GM23338 (cell line): ENCODE measurements around the gene PLPP2. TPM values are rescaled to one million over a fixed set of nuclear protein-coding genes. Genes with fewer than 3 reads are reported as not detected.

Experiments
- ATAC-seq: fragments of 200-7000 bp; cut with Tn5 transposase; 3 replicates; pipeline ENCODE4 v1.9.1; 2020
- DNase-seq: peaks from one replicate; pipeline ENCODE4 v3.0.0-alpha.2; 2015; ENCODE audit warnings: low spot score
- H2AFZ ChIP-seq: fragments of 200-600 bp; sonication (generic); 2 replicates; pipeline ENCODE4 v1.8.0; 2016; ENCODE audit warnings: antibody characterized with exemption, mild to moderate bottlenecking, moderate library complexity
- H3F3A ChIP-seq: fragments of 200-600 bp; sonication (generic); replicated peaks from 2 replicates; pipeline ENCODE4 v1.8.0; 2017; ENCODE audit warnings: antibody characterized with exemption, mixed run types, low read depth
- H3K27ac ChIP-seq: fragments of 200-600 bp; sonication (generic); 2 replicates; pipeline ENCODE4 v1.6.1; 2016; ENCODE audit warnings: low read depth
- H3K27me3 ChIP-seq: fragments of 200-600 bp; sonication (generic); 2 replicates; pipeline ENCODE4 v1.8.0; 2016; ENCODE audit warnings: mild to moderate bottlenecking, mixed run types, moderate library complexity; ENCODE audit not compliant: insufficient read depth
- H3K36me3 ChIP-seq: fragments of 200-600 bp; sonication (generic); 2 replicates; pipeline ENCODE4 v1.8.0; 2016; ENCODE audit warnings: mild to moderate bottlenecking; ENCODE audit not compliant: insufficient read depth
- H3K4me1 ChIP-seq: fragments of 200-600 bp; sonication (generic); 2 replicates; pipeline ENCODE4 v1.8.0; 2016; ENCODE audit warnings: mild to moderate bottlenecking, moderate library complexity; ENCODE audit not compliant: insufficient read depth
- H3K4me2 ChIP-seq: fragments of 200-600 bp; sonication (generic); 2 replicates; pipeline ENCODE4 v1.7.1; 2017; ENCODE audit warnings: mixed run types
- H3K4me3 ChIP-seq: fragments of 200-600 bp; sonication (generic); 2 replicates; pipeline ENCODE4 v1.6.1; 2016; ENCODE audit warnings: mixed run types
- H3K79me2 ChIP-seq: fragments of 200-600 bp; sonication (generic); replicated peaks from 2 replicates; pipeline ENCODE4 v1.8.0; 2017; ENCODE audit warnings: mild to moderate bottlenecking; ENCODE audit not compliant: insufficient read depth
- H3K9me2 ChIP-seq: fragments of 200-600 bp; sonication (generic); 2 replicates; pipeline ENCODE4 v1.8.0; 2017; ENCODE audit not compliant: insufficient read depth
- H4K20me1 ChIP-seq: fragments of 200-600 bp; sonication (generic); replicated peaks from 2 replicates; pipeline ENCODE4 v1.8.0; 2017; ENCODE audit warnings: mild to moderate bottlenecking; ENCODE audit not compliant: insufficient read depth
- H3K27ac Mint-ChIP-seq: 2 replicates; pipeline ENCODE4 v1.8.0; 2020; ENCODE audit warnings: inconsistent platforms, mild to moderate bottlenecking, moderate library complexity, mixed read lengths
- H3K27me3 Mint-ChIP-seq: 3 replicates; pipeline ENCODE4 v1.8.0; 2022; ENCODE audit warnings: low read depth, mild to moderate bottlenecking, moderate library complexity, mixed read lengths, inconsistent platforms; ENCODE audit not compliant: insufficient read depth, poor library complexity
- H3K36me3 Mint-ChIP-seq: 3 replicates; pipeline ENCODE4 v1.8.0; 2021; ENCODE audit warnings: low read depth, mild to moderate bottlenecking, inconsistent platforms, moderate library complexity, mixed read lengths
- H3K4me1 Mint-ChIP-seq: 3 replicates; pipeline ENCODE4 v1.8.0; 2020; ENCODE audit warnings: mild to moderate bottlenecking, inconsistent platforms, mixed read lengths
- H3K4me3 Mint-ChIP-seq: 3 replicates; pipeline ENCODE4 v1.8.0; 2021; ENCODE audit warnings: moderate library complexity, mild to moderate bottlenecking, inconsistent platforms, mixed read lengths
- H3K9me3 Mint-ChIP-seq: 3 replicates; pipeline ENCODE4 v1.8.0; 2020; ENCODE audit warnings: moderate library complexity, mild to moderate bottlenecking, inconsistent platforms, mixed read lengths
- ETS1 ChIP-seq: IDR thresholded peaks from 2 replicates; pipeline ENCODE4 v1.6.1; 2016; ENCODE audit warnings: antibody characterized with exemption
- EZH2 ChIP-seq: fragments of 200-600 bp; sonication (generic); IDR thresholded peaks from one replicate; pipeline ENCODE4 v1.8.0; 2017; ENCODE audit warnings: antibody characterized with exemption, mild to moderate bottlenecking, low read depth; ENCODE audit not compliant: unreplicated experiment
- EZH2phosphoT487 ChIP-seq: fragments of 200-600 bp; sonication (generic); IDR thresholded peaks from one replicate; pipeline ENCODE4 v1.8.1; 2018; ENCODE audit warnings: antibody characterized with exemption; ENCODE audit not compliant: unreplicated experiment
- JUNB ChIP-seq: IDR thresholded peaks from one replicate; pipeline ENCODE4 v1.6.1; 2016; ENCODE audit warnings: antibody characterized with exemption; ENCODE audit not compliant: unreplicated experiment
- NANOG ChIP-seq: IDR thresholded peaks from 2 replicates; pipeline ENCODE4 v1.6.1; 2016; ENCODE audit warnings: antibody characterized with exemption, borderline replicate concordance
- POLR2AphosphoS5 ChIP-seq: IDR thresholded peaks from 2 replicates; pipeline ENCODE4 v1.6.1; 2016; ENCODE audit warnings: antibody characterized with exemption, low read depth
- STAT1 ChIP-seq: IDR thresholded peaks from one replicate; pipeline ENCODE4 v1.6.1; 2016; ENCODE audit warnings: antibody characterized with exemption; ENCODE audit not compliant: unreplicated experiment
- ZNF114 ChIP-seq: fragments of 250-450 bp; sonication (Bioruptor Pico); IDR thresholded peaks from 2 replicates; pipeline ENCODE4 v1.5.0; 2020; ENCODE audit warnings: mild to moderate bottlenecking, moderate library complexity
- ZNF331 ChIP-seq: fragments of 250-450 bp; sonication (Bioruptor Pico); IDR thresholded peaks from 2 replicates; pipeline ENCODE4 v1.5.0; 2020; ENCODE audit warnings: low read depth, mild to moderate bottlenecking, moderate library complexity
- ZNF462 ChIP-seq: fragments of 250-450 bp; sonication (Bioruptor Pico); IDR thresholded peaks from 2 replicates; pipeline ENCODE4 v1.5.0; 2020; ENCODE audit warnings: mild to moderate bottlenecking, moderate library complexity
- polyA plus RNA-seq: library from polyadenylated mRNA; unstranded; fragments of >200 nt; fragmentation: Nextera tagmentation; extraction: Ambion mirVana; gene quantifications from 2 replicates; pipeline ENCODE4 v1.2.1, GENCODE V29; 2016
- total RNA-seq: library from RNA; depleted of rRNA; stranded (reverse); fragments of >200 nt; shearing (Covaris generic); gene quantifications from 2 replicates; pipeline ENCODE4 v1.2.3, GENCODE V29; 2014

The PLPP2 gene
- total and polyA plus RNA-seq, 2 experiments from 2014 or later = 58.3 to 82.6 TPM

GRCh38 chr19:326871-327270, 35.7 kb upstream of the PLPP2 start:
- ATAC-seq (no peak), DNase-seq (no peak)
- Mint-ChIP-seq H3K4me3 (no peak overlapping the region), H3K27me3 (no peaks in the 10 kb centered on the region), H3K9me3 (peaks cover 12% of the 10 kb centered on the region), H3K36me3 (peaks cover 65% of the 10 kb centered on the region), H3K27ac (no peak overlapping the region), H3K4me1 (no peaks in the 10 kb centered on the region)
- no peaks in the 10 kb centered on the region for H3K9me2 ChIP-seq
- H3K79me2 ChIP-seq = peaks cover 52% of the 10 kb centered on the region
- peaks cover 24% of the 10 kb centered on the region for H3K36me3 ChIP-seq
- TF ChIP-seq STAT1 (no peak), ETS1 (no peak), ZNF114 (CRISPR knock-in tag) (no peak), EZH2phosphoT487 (no peak), NANOG (no peak), ZNF462 (CRISPR knock-in tag) (no peak), ZNF331 (CRISPR knock-in tag) (no peak), EZH2 (no peak), JUNB (no peak), POLR2AphosphoS5 (no peak)
- no peak overlapping the region for H2AFZ ChIP-seq
- H3K4me2 ChIP-seq = no peak overlapping the region
- peaks cover 16% of the 10 kb centered on the region for H4K20me1 ChIP-seq
- H3K4me3 ChIP-seq = no peak overlapping the region
- H3K4me1 ChIP-seq = no peaks in the 10 kb centered on the region
- no peaks in the 10 kb centered on the region for H3K27me3 ChIP-seq
- H3K27ac ChIP-seq = no peak overlapping the region
- H3F3A ChIP-seq = no peaks in the 10 kb centered on the region
